Fibroblast of peridontal ligament (primary cell): ENCODE measurements around the gene SIGLEC6.

Source experiments
- DNase-seq: peaks from one replicate; pipeline ENCODE4 v3.0.0-alpha.2; 2010; ENCODE audit errors: extremely low read depth

The SIGLEC6 gene

DNA sequence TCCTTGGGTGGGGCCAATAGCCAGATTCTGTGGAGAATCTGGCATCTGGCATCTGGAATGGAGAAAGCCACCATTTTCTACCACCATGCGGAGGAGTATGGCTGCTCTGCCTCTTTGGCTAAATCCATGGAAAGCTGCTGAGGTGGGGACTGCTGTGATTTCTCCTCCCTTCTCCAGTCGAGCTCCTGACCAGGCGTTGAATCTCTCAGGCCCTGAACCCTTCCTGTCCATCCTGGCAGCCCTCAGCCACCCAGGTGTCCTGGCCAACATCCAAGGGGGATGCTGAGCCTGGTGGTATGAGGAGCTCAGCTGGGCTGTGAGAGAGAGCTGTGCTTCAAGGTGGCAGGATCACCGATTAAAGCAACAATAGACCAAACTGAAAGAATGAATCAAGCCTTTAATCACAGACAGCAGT, 17.4 kb upstream of the SIGLEC6 start:
- no peak for DNase-seq

- DNase-seq, result no peak
These were observed 16.8 kb upstream of the SIGLEC6 start for GRCh38 chr19:51548213-51548651.

GRCh38 chr19:51547397-51548212, 16.1 kb upstream of the SIGLEC6 start:
- DNase-seq, result no peak

DNA sequence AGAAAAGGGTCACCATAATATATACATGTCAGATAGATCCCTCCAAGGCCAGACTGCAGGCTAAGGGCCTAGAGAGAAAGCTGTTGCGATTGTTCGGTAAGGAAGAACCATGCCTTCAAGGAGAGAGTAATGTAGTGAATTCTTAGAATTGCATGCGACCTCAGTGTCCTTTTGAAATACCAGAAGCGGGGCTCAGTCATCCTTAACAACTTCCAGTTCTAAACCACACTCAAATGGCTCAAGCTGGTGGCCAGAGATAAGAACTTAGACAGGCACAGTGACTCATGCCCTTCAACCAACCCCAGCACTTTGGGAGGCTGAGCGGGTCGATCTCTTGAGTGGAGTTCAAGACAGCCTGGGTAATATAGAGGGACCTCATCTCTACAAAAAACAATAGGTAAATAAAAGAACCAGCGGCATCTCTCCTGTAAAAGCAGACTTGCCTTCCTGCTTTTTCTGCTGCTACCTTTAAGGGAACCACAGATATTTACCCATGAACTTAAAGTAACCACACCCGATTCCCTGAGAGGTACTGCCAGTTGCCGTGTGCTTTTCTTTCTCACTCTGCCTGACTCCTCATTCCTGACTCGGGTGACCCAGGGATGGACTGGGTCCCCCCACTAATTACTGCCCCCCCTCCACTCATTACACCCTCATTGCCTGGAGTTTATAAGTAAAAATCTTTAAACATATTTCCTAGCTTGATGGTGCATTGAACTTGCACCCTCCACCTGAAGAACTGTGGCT, 15.4 kb upstream of the SIGLEC6 start:
- no peak for DNase-seq

GRCh38 chr19:51546107-51546649, 14.7 kb upstream of the SIGLEC6 start:
- DNase-seq, result no peak

DNA sequence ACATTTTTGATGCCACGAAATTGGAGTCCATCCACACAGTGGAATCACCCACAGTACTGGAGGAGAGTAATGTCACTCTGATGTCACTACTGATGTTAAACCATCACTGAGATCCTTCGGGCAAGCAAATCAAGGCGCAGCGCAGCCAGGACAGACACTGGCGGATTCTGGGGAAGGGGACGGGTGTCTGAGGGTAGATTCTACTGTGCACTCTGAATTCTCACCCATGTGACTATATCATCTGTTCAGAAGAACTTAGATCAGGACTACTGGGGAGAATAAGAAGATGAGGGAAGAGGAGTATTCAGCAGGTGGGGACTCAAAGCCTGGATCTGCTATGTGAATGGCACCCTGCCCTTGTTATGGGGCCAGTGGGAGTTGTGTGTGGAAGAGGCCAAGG, 12.6 kb upstream of the SIGLEC6 start:
- no peak for DNase-seq

DNA sequence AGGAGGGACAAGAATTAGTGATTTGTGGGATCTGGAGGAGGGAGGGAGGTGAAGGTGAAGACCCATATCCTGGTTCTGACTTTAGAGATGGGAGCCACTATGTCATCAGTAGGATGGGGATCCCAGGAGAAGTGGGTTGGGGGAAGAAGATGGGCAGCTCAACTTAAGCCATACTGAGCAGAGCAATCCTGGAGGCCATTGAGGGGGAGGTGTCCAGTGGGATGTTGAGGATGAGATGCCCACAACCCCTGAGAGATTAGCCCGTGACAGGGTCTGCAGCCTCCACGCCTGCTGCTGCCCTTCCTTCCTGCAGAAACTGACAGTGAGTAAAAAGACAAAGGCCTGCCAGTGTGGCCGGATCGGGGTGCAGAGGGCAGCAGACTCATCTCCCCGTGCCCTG, 11.2 kb upstream of the SIGLEC6 start:
- DNase-seq, result no peak

DNA sequence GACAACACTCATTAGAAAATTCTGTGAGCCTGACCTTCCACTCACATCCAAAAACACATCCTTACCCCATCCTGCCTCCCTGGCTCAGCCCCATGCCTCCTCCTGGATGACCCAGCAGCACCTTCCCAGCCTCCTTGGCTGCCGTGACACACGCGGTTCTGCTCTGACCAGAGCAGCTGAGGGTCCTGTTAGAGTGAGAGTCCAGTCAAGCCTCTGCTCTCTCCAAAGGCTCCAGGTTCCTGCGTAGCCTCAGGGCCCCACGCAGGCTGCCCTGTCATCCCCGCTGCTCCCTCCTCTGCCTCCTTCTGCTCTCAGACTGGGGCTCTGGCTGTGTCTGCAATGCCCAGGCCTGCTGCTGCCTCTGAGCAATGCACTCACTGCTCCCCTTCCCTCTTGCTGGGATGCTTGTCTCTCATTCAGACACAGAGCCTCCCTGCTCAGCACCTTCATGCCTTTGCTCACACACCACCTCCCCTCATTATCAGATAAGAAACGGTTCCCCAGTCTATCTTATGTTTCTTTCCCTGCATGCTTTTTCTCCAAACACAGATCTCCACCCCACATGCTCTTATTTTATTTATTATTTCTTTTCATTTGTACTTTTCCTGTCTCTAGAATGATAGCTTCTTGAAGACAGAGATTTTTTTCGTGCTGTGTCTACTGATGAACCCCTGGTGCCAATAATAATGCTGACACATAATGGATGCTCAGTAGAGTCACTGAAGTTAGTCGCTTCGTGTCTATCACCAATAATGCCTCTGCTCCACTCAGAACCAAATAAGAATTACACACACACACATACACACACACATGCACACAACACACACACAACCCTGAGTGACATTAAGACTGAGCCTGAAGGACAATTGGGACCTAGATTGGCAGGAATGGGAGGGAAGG, 10.2 kb upstream of the SIGLEC6 start:
- no peak for DNase-seq

- no peak for DNase-seq
These were observed 8.4 kb upstream of the SIGLEC6 start for GRCh38 chr19:51539821-51540366.

DNA sequence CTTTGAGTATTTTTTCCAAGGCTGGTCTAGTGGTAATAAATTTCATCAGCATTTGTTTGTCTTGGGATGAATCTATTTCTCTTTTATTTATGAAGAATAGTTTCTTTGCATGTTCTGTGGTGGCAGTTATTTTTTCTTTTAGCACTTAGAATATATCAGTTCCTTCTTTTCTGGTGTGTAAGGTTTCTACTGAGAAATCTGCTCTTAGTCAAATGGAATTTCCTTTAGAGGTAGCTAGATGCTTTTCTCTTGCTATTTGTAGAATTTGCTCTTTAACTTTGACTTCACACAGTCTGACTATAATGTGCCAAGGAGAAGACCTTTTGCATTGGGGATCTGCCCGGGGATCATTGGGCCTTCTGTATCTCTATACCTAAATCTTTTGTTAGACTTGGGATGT, 4.1 kb upstream of the SIGLEC6 start:
- no peak for DNase-seq

GRCh38 chr19:51530616-51531015, 854 bp downstream of the SIGLEC6 start:
- DNase-seq, result no peak

- DNase-seq, result no peak
These were observed 2.2 kb downstream of the SIGLEC6 start for GRCh38 chr19:51529301-51529700.

DNA sequence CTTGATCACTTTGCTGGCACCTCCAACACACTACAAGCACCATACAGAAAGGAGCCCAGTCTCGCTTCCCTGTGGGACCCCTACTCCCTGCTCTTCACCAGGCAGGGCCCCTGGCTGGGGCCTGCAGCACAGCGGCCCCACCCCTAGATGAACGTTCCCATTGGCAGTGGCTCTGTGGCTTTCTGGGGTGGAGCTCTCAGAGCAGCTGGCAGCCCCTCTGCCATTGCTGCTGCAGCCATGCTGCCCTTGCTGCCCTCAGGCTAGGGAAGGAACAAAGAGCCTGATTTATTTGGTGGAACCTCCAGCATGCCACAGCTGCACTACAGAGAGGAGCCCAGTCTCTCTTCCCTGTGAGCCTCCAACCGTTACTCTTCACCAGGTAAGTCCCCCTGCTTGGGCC, 5.8 kb downstream of the SIGLEC6 start:
- DNase-seq, result no peak

- DNase-seq, result no peak
These were observed 6.7 kb downstream of the SIGLEC6 start for GRCh38 chr19:51524666-51525264.

GRCh38 chr19:51521781-51522180, 9.7 kb downstream of the SIGLEC6 start:
- no peak for DNase-seq

- no peak for DNase-seq
These were observed 10.1 kb downstream of the SIGLEC6 start for GRCh38 chr19:51521357-51521756.

DNA sequence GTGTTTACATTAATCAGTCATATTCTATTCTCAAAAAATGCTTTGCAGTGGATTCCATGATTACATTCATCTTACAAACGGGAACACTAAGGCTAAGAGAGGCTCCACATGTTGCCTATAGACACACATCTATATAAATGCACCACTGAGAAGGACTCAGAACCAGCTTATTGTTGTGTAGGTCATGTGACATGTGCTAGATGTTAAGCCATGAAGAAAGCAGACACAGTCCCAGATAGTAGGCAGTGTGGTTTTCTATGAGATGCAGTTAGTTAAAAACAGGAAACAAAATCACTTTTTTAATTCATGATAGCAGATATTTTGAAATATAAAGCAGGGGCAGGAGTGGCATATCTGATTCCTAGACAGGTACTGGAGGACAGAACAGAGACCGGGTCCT, 10.7 kb downstream of the SIGLEC6 start:
- no peak for DNase-seq

DNA sequence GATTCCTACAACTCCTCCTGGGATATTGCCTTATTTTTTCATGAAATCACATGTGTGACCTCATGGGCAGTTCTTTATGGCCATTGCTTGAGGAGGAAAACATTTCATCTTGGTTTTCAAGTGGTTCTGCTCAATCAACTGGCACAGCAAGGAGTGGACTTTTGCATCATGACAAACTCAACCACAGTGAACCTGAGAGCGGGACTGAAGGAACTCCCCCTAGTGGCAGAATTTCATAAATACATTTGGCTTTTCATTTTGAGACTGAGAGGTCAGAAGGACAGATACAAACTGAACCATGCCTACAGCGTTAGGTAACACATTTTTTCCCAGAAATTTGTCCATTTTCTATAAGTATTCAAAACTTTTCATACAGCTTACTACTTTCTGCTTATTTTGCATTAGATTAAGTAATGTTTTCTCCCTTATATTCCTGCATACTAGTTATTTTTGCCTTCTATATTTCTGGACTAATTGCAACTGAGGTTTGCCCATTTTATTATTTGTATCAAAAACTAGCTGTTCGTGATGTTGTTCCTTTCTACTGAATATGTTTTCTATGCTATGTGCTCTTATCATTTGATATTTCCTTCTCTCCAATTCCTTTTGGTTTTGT, 16.5 kb downstream of the SIGLEC6 start:
- peak; percentile 66 for DNase-seq

GRCh38 chr19:51513968-51514367, 17.5 kb downstream of the SIGLEC6 start:
- no peak for DNase-seq

GRCh38 chr19:51511353-51511752, 20.1 kb downstream of the SIGLEC6 start:
- DNase-seq, result no peak
